HG02759 (cell line): ENCODE results near the gene PLEKHA7.
"Not testable (repeated sequence)": the region's sequence is repeated elsewhere in the genome, so short reads cannot be mapped to it uniquely, and the experiment has no call there.

Experiments used
- ATAC-seq: cut with Tn5 transposase; IDR thresholded peaks from one replicate; pipeline ENCODE4 v1.9.1; 2021; ENCODE audit warnings: mild to moderate bottlenecking, moderate library complexity; ENCODE audit not compliant: unreplicated experiment

Gene PLEKHA7

DNA sequence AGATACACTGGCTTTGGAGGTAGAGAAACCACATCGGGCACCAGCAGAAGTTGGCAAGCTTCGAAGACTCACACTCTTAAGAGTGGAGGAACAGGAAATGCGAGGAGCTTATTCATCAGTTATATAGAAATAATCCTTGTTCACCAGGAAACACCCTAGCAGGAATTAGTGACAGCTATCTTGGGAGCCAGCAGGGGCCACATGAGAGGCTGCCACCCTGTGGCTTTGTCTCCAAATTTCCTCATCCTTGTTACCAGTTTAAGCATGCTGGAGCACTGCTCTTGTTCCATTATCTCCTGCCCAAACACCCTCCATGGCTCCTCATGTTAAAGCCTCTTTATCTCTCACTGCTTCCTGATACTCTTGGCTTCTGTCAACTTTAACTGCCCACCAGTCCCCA is 131.0 kb downstream of the PLEKHA7 start:
- no peak for ATAC-seq

DNA sequence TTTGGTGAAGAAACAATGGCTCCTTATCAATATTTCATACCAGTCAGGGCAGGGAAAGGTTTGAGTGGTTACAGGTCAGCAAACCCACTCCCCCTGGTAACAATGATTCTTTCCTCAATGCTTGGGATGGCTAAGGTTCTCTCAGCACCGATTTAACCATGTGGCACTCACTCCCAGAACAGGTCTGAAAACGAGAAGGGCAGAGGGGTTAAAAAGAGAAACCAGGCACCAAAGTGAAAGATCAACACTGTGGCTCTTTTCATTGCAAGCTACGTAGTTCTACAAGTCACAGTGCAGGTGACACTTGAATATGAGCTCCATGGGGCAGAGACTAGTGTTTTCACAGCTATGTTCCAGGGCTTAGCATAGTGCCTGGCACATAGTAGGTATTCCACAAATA is 132.4 kb downstream of the PLEKHA7 start:
- ATAC-seq, result no peak

- no peak for ATAC-seq
Measured at GRCh38 chr11:16881074-16881709, 133.0 kb downstream of the PLEKHA7 start.

DNA sequence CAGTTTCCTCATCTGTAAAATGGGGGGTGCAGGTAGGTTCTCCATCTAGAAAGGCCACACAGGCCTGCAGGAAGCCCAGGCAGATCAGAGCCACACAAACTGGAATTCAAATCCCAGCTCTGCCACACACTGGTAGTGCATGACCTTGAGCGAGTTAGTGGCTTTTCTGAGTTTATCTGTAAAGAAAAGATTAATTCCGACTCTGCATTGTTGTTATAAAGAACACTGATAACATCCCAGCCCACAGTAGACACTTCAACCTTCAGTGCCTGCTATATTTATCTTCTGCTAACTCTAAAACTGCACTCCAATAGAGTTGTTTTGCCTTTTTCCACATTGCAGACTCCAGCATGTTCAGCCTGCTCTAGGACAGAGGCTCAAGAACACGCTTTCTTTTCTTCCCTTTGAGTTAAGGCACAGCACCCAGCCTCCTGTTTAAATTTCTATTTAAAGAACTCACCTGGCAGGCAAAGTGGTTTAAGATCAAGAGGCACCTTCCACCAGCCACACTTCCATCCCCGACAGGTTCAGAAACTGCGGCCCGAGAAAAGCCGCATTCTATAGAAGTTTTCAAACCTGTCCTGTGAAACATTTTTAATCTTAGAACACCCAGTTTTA is 133.9 kb downstream of the PLEKHA7 start:
- ATAC-seq, result no peak

GRCh38 chr11:16879690-16880089 is 134.5 kb downstream of the PLEKHA7 start:
- no peak for ATAC-seq

- no peak for ATAC-seq
Measured at GRCh38 chr11:16876837-16877236, 137.4 kb downstream of the PLEKHA7 start.

DNA sequence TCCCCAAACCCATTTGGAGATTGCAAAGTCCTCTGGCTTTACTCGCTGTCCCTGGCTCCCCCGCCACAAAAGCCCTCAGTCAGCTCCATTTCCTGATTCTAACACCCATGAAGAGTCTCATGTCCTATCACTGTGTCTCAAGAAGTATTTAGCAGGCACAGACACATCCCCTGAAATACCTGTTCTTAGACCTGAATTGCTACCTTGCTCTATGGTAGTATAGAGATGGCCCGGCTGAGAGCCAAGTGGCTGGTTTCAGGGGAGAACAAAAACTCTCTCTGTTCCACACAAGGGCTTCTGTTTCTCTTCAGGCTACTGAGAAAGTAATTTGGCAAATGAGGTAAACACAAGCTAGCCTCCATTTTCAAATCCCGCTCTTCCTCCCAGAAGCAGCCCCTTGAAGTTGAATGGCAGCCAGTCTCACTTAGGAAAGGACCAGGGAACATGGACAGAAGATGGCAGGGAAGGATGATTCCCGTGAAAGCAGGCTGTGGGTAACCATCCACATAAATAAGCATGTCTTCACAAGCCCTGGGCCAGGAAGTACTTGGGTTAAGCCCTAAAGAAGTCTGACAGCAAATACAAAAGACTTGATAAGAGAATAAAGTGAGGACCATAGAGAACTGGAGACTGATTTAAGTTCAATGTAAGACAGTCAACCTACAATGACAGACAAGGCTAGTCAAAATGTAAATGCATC is 138.0 kb downstream of the PLEKHA7 start:
- no peak for ATAC-seq

DNA sequence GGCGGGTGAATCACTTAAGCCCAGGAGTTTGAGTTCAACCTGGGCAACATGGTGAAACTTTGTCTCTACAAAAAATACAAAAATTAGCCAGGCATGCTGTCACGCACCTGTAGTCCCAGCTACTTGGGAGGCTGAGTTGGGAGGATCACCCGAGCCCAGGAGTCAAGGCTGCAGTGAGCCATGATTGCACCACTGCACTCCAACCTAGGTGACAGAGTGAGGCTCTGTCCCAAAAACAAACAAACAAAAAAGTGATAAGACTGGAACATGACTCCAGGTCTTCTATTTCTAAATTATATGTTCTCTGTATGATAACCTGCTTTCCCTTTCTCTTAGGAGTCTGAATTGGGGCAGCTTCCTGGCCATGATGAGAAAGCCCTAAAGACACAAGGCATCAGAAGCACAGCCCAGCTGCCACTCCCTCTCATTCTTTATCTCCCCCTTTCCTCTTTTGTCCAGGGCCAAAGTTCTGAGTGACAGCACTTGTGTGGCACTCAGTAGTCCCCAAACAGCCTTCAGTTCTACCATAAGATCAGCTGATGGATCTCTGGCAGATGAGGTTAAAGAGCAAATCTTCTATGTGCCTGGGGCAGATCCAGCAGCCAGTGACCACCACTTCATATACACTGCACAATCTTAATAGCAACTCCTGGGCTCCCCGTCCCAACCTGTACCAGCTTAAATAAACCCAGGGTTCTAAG is 139.8 kb downstream of the PLEKHA7 start:
- ATAC-seq, result no peak

DNA sequence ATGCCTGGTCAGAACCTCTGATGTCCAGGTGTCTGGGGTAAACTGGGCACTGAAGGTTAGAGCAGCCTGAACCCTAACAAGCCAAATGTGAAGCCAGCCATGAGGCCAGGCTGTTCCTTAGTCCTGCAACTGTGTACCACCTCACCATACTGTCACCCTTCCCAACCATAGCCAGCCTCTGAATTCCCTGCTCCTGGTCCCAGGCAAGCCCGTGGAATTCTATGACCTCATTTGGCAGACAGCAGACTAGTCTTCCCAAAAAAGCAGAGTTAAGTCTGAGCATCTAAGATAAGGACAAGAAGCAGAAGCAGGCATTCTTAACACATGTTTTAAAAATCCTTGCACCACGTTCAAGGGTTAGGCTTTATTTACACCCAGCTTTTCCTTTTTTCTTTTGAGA is 140.9 kb downstream of the PLEKHA7 start:
- no peak for ATAC-seq

DNA sequence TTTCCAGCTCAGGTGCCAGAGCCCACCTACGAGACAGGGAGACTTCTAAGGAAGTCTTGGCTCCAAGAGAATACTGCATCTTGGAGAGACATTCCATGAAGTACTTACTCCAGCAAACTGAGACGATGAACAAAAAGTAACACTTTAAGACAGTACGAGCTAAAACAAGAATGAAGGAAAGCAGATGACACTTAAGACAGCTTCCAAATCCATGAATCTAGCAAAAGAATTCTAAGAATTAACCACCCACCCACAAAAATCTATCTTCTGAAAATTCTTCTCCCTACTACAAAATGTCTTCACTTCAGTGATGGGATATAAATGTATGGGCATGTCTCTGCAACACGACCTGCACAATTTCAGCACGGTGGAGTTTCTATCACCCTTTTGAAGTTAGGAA is 142.8 kb downstream of the PLEKHA7 start:
- no peak for ATAC-seq

- no peak for ATAC-seq
Measured at GRCh38 chr11:16867097-16867496, 147.1 kb downstream of the PLEKHA7 start.

GRCh38 chr11:16864428-16864827 is 149.8 kb downstream of the PLEKHA7 start:
- ATAC-seq, result not testable (repeated sequence)

GRCh38 chr11:16863389-16863788 is 150.8 kb downstream of the PLEKHA7 start:
- ATAC-seq, result no peak

DNA sequence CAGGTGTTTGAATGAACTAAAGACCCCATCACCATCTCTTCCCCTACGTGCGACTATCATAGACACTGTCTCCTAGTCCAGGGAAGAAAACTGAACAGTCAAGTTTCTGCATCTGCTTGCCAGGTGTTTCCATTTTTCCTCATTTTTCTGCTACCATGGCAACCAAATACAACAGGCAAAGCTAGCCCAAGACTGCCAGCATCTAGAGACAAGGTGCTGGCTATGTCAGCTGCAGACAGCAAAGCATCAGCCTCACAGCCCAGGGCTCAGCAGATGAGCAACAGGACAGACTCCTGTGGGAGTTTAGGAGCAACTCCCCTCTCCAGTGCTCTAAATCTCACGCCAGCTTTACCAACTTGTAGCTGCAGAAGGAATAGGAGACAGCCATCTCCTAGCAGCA is 151.5 kb downstream of the PLEKHA7 start:
- ATAC-seq, result no peak

DNA sequence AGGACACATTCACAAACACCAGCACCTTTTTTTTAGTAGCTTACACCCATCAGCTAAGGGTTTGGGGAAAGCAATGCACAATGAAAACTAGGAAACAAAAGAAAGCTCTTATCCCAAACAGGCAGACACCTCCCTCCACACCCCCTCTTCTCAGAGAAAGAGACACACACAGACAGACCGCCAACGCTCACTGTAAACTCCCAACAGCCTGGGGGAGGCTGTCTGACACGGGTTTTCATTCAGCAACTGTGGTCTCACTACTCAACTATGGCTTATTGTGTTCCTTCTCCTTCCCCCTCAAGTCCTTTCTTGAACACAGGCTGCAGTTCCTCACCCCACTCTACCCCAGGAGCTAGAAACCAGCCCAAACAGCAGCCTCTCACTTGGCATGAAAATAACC is 152.4 kb downstream of the PLEKHA7 start:
- no peak for ATAC-seq

DNA sequence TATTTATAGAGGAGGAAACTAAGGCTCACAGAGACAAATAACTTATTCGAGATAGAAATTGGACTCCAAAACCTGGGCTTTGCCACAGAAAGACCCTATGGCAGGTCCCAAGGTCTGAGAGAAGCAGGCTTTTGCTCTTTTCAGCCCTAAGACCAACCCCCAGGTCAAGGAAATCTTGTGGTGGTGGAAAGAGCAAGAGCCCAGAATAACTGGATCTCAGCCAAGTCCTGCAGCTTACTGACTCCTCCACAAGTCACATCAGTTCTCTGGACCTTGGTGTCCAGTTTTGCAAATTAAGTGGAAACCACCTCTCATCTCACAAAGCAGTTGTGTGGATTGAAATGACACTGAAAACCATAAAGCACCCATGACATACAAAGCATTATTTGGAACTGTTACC is 153.6 kb downstream of the PLEKHA7 start:
- ATAC-seq, result no peak

- ATAC-seq, result no peak
Measured at GRCh38 chr11:16859651-16860050, 154.6 kb downstream of the PLEKHA7 start.

DNA sequence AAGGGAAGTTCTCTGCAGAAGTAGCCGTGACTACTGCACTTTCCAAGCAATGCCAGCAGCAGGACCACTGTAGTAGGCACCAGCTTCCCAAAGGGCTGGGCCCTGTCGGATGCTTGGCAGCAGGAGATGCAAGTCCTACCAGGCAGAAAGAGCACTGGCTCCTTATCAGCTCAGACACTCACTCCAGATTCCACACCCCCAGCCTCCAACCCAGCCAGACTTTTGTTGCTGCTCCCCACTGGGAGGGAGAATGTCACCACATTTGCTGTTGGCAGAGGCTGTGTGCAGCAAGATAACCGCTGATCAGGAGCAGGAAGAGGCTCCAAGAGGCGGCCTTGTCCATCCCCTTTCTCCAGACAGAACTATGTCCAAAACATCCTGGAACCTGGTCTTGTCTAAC is 157.0 kb downstream of the PLEKHA7 start:
- ATAC-seq, result no peak

DNA sequence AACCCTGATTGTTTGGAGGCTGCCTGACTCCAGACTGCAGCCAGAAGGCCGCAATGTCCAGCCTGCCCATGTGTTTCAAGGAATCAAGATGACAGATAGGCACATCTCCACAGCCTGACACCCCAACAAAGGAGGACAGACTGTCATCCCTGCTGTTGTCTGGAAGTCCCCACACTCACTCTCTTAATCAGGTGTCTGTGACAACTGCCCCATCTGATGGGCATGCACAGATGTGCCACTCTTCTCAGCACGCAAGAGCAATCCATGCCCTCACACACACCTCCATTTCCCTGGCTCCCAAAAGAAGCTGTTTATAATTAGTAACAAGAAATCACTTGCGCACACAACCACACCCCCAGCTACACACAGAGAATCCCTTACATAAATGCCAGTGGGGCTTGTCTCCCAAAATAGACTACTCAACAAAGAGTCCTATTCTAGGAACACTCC is 158.2 kb downstream of the PLEKHA7 start:
- ATAC-seq, result no peak

GRCh38 chr11:16854979-16855378 is 159.2 kb downstream of the PLEKHA7 start:
- no peak for ATAC-seq

DNA sequence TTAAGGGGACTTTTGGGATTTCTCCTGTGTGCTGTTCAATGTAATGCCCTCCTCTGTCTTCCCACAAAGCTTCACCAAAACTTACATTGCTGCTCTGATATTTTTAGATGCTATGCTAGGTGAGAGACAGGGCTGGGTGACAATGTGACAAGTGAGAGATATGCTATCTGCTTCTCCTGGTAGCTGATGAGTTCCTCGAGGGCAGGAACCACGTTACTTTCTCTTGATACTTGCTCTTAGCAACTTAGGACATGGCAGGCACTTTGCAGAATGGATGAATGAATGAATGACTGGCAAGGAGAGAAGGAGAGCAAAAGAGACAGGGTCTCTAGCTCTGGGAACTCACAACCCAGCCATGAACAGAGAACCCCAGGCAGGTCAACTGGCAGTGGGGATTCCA is 160.4 kb downstream of the PLEKHA7 start:
- ATAC-seq, result no peak

- no peak for ATAC-seq
Measured at GRCh38 chr11:16853266-16853665, 160.9 kb downstream of the PLEKHA7 start.
